GM19351 (cell line): ENCODE results near the gene RGSL1.

ENCODE experiments used
- ATAC-seq: cut with Tn5 transposase; IDR thresholded peaks from one replicate; pipeline ENCODE4 v1.9.1; 2021; ENCODE audit warnings: mild to moderate bottlenecking, moderate library complexity; ENCODE audit not compliant: unreplicated experiment

RGSL1 gene

DNA sequence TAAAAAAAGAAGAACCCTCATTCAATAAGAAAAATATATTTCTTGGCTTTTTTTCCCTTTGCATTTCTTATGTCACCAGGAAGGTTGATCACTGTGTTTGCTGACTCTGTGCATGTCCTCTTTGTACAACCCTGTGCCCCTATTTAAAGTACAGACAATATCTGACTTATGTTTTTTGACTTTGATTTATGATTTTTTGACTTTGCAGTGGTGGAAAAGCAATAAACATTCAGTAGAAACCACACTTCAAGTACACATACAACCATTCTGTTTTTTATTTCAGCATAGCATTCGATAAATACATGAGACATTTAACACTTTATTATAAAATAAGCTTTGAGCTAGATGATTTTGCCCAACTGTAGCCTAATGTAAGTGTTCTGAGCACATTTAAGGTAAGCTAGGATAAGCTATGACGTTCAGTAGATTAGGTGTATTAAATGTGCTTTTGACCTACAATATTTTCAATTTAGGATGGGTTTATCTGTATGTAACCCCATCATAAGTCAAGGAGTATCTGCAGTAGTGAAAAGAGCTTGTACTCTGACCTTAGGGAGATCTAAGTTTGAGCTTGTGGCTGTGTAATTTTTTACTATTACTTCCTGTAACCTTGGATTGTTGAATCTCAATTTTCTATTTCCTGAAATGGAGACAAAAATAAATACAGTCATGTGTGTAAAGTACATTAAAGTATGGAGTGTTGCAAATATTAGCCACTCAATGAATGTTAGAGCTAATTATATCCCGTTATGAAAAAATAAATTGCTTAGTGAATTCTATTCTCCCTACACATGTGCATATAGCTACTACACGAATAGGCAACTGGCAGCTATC lies 137.9 kb downstream of the RGSL1 start:
- ATAC-seq, result no peak

DNA sequence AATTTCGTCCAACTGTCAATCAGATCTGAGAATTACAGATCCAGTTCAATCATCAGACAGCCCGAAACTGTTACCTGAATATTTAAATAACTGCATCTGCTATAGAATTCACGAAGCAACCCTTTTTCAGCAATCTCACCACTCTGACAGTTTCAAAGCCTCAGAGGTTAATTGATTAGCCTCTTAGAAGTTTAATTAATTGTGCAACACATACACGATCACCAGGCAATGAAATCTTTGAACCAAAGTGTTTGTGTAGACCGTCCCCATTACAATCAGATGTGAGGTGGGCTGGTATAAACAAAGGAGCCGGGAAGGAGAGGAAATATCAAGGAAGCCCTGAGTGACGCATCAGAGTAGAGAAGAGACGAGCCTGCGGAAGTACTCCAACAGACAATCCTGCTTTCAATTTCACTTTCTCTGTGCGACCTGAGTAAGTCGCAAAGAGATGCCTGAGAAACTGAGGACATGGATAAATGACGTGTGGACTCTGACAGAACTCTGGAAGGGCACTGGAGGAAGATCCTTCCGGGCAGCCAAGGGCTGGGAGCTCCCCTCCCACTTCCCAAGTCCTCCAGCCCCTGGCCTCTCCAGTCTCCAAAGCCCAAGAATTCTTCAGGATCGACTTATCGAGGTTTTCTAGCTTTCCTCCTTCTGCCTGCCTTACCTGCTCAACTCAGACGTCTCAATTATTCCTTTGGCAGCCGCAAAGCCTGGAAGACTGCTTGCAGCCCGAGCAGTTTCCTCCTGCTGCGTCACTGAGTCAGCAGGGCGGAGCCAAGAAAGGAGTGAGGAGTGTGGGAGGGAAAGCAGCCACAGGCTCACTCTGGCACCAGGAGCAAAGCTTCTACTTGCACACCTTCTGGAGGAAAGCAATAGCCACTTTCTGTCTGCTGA lies 138.8 kb downstream of the RGSL1 start, which contains the start of gene RNASEL:
RNASEL (minus strand) TSS at position 757 of the 897 bp plus-strand sequence. CDS start 2,450 bp downstream, outside the sequence.
- ATAC-seq, result peak; percentile 85

DNA sequence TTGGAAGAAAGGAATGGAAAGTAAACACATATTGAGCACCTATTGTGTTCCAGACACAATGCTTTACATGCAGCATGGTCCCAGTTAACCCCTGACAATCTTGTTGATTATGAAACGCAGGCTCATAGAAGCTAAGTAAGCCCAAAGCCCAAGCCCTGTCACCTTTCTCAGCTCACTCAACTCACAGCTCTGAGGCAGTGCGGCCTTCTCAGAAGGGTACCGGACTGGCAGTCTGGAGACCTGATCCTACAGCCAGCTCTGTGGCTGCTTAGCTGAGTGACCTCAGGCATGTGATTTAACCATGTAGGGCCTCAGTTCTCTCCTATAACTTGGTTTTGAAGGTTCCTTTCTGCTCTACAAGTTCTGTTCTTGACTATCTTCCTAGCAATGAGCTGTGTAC lies 139.6 kb downstream of the RGSL1 start:
- ATAC-seq, result no peak

DNA sequence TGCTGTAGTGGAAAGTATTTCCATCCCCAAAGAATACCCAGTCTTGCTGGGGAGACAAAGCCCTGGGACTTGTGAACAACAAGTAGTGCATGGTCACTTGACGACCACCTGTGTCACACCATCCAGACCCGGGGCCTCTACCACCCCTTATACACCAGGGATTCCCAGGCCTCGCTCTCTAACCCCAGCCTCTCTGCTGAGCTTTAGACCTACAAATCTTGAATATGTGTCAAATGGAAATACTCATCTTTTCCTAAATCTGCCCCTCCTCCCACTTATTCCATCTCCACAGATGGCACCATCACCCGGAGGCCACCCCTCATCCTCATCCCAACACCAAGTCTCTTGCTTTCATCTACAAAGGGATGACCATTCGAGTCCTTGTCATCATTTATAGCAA lies 140.0 kb downstream of the RGSL1 start:
- ATAC-seq, result no peak

DNA sequence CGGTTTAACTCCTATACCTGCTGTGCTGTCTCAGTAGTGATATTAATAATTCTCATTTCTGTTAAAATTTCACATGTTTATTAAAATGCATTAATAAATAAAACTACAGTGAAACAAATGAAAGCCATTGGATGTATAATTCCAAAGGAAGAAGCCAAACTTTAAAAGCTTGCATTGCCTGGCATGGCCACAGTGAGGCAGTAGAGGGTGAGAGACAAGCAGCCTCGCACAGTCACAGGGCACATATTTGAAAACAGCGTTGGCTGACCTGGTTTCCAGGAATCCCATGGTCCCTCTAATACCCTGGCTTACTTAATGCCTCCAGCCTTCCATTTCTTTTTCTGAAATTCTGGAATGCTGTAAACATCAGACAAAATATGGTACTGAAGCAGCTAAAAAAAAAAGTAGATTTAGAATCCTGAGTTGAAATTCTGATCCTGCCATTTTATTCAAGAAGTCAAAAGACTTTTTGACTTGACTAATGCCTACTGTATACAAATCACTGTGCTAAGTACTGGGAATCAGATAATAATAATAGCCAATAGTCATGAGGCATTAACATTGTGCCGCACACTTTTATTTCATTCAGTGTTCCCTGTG lies 145.8 kb downstream of the RGSL1 start:
- no peak for ATAC-seq

DNA sequence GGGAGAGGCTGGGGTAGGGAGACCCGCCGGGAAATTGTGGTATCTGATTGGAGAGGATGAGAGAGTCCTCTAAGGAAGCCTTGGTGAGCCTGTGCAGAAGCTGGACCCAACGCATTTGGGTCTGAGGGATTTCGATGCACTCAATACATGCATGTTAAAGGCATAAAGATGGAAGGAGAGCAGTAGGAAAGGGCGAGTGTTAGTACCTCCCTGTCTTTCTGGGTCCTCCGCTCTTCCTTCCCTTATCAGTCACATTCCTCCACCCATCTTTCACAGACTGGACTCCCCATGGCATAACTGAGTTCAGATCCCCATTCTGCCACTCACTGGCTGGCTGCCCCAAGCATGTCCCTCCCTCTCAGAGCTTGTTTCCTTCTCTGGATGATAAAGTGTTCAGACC lies 147.0 kb downstream of the RGSL1 start:
- ATAC-seq, result no peak

DNA sequence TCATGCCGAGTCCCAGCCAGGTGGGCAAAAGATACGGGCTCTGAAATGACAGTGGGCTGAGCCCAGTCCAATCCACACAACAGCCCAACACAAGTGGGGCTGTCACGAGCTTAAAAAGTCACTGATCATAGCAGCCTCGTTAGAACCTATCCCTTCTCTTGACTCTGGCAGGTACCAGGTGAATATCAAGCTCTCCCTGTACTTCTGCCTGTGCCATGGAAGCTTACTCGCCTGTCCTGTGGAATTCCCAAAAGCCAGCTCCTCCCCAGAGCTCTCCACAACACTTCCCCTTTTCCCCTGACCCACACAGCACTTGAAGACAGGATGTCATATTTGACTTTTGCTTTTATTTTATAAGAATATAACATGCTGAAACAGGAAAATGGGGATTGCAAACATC lies 148.3 kb downstream of the RGSL1 start:
- ATAC-seq, result no peak

DNA sequence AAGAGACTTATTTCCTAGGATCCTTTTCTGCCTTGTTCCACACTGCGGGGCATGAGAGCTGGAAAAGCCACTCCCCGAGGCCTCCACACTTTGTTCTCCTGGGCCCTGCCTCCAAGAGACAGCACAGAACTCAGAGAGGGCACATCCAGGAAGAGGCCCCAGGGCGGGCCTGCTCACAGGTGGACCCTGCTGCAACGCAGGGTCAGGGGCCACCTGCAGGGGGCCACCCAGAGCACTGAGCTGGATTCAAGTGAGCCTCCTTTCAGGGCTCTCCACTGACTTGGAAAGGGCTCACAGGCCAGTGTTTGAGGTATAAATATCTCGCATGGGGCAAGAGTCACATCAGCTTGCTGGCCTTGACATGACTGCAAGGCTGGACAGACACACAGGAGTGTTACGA lies 149.4 kb downstream of the RGSL1 start:
- no peak for ATAC-seq

DNA sequence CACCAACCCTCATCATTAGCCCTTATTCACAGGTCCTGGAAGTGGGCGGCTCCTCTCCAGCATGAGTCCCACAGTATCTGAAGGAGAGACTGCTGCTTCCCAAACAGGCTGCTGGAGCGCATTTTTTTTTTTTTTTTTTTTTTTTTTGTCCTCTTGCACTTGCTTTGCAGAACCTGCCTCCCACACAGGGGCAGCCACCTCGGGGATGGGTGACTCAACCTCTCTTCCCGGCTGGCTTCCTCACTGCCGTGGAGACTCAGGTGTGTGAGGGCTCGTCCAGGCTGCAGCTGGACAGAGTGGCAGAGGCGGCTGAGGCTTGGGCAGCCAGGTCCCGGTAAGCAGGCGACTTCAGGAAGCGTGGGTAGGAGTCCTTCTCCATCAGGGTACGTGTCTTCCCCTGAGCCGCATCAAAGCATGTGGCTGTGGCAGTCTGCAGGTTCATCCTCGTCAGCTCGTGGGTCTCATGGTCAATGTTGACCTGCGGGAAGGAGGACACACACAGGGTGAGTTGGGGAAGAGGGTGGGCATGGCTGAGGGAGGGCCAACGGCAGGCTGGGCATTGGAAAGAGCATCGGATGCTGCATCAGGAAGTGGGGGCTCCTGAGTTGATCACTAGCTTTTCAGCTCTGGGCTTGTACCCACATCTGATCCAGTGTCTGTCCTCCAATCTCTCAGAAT lies 150.2 kb downstream of the RGSL1 start:
- no peak for ATAC-seq

DNA sequence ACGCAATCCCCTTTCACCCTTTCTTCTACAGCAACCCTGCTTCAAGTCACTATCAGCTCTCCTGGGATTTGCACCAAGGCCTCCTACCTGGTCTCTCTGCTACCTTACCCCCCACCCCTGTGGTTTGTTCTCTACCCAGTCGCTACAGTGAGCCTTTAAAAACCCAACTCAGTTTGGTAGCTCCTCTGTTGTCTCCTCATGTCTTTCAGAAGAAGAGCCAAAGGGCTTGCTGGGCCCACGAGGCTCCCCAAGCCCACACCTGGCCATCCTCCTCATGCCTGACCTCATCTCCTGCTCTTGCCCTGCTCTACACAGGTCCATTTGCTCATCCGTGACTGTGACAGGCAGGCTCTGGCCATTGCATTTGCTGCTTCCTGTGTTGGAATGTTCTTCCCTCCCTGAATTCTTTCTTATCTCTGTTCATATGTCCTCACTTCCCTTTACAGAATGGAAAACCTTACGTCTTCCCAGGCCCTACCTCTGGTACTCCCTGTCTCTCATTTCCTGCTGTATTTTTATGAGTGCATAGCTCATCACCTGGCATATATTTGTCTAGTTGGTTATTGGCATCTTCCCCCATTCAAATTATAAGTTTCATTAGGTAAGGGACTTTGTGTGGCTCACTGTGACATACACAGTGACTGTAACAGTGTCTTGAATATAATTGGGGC lies 150.9 kb downstream of the RGSL1 start:
- ATAC-seq, result no peak

DNA sequence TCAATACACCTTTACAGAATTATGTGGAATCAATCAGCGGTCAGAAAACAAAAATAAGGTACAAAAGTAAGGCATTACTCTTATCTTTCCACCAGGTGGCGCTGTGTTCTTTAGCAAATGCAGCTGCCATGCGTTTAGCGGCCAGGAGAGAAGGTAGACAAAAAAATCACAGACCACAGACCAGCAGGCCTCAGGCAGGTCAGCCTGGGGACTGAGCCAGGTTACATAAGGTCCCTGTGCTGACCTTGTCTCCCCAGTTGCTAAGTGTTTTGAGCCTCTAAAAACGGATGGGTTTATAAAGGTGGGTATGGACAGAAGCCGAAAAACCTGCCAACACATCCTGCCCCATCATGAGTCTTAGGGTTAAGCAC lies 151.5 kb downstream of the RGSL1 start:
- no peak for ATAC-seq

DNA sequence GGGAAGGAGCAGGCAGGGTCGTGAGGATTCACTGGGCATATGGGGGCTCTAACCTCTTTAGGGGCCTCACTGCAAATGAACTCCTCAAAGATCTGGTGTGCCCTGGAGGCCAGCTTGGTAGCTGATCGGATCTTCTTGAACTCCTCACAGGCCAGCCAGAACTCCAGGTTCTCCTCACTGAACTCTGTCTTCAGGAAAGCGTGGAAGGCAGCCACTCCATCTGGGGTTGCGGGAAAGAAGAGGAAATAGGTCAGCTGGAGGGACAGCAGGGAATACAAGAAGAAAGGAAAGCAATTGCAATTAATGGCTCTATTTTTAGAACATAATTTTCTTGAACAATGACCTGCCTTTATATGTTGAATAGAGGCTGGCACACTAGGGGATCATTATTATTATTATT lies 152.0 kb downstream of the RGSL1 start:
- no peak for ATAC-seq

DNA sequence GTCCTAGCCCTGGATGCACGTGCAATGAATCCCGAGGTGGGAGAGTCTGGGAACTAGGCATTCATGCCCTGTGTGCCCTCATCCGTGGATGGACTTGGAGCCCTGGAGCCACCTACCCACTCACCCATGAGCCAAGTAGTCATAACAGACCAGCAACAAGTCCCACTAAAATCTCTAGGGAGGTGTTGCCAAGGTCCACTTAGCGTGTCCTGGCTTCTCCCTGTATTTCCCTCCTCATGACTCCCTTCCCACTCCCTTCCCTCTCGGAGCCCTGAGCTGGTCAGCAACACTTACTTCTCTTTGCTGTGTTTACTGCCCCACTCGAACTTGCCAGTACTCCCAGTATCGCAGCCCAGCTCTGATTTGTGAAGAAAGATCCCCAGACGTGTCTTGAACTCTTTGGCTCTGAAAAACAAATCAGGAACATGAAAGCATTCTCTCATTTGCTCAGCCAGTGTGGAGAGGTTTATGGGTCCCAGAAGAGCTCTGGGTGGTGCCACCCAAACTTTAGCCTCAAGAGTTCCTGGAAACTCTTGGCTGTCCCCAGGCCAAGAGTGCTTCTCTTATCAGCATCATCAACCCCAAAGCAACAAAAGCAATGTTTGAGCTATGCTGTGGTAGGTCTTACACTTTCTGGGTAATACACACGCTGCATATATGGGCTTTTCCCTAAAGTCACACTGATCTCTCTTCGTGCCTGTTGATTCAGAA lies 153.1 kb downstream of the RGSL1 start:
- ATAC-seq, result no peak

DNA sequence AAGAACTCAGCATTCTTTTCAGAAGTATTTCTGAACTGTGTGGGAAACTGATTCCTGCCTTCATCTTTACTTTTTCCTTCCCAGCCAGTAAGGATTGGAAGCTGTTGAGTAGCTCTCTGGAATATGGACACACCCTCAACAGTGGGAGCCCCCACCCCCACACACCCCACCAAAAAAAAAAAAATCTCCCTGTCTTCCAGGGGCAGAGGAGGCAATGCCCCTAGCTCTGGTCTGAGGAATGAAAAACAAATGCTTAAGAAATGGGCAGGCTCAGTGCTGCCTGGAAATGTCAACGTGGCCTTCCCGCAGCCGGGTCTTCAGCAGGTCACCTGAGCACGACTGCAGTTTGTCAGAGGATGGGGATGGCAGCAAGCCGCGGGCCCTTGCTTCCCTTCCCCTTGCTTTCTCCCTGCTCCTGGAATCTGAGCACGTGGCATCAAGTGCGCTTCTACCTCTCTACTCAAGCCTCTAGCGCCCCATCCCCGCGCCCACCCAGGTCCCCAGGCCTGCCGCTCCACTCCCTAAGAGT lies 153.8 kb downstream of the RGSL1 start:
- peak; percentile 18 for ATAC-seq

DNA sequence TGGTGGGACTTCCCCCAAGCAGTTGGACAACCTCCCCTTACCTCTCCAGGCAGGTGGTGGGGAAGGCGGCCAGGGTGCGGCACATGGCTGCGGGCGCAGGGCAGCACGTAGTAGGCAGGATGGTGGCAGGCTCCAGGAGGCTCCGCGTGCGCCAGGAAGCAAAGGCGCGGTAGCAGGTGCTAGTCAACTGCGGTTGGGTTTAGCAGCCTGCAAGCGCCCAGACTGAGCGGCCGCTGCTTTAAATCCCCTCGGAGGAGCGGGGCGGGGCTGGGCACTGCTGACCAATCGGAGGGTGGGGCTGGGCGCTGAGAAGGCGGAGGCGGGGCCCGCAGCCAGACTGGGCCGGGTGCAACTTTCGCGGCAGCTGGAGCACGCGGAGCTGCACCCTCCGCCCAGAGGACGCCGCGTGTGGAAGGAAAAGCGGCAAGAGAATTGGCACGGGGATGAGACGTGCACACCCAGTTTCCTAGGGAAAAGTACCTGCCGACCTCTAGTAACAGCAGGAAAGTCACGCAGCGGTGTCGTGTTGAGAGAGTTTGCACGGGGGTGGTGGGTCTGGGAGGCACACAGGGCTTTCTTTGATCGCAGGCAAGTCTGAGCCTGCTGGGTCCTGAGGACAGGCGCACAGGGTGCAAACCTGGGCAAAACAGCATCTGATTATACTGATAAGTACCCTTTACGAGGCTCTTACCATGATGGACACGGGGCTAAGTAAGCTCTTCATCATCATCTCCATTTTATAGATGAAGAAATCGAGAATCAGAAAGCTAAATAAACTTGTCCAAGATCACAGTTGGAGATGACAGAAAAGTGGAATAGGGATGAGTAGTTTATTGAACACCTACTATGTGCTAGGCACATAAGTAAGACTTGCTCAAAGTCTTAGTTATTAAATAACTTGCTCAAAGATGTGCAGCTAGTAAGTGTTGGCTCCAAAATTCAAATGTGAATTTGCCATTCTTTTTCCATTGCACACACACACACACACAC lies 154.5 kb downstream of the RGSL1 start, which contains the start of gene RGS16:
RGS16 (minus strand) TSS at position 215 of the 990 bp plus-strand sequence; CDS start at position 85, 130 bp downstream.
- peak; percentile 90 for ATAC-seq

DNA sequence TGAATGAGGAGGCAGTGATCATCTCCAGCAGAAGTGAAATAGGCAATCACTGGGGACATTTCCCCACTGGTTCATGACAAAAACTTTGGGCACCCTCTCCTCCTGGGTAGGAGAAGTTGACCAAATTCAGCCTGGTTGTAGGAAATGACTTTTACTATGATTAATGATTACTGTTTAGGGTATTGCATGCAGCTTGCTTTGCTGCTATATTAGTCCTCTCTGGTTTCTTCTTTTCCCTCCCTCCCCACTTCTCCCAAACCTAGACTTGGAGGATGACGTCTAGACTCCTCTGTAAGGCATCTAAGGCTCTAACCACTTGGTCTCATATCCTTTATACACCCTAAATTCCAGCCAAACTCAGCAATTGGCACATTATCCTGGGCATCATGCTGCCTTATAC lies 157.6 kb downstream of the RGSL1 start:
- no peak for ATAC-seq

DNA sequence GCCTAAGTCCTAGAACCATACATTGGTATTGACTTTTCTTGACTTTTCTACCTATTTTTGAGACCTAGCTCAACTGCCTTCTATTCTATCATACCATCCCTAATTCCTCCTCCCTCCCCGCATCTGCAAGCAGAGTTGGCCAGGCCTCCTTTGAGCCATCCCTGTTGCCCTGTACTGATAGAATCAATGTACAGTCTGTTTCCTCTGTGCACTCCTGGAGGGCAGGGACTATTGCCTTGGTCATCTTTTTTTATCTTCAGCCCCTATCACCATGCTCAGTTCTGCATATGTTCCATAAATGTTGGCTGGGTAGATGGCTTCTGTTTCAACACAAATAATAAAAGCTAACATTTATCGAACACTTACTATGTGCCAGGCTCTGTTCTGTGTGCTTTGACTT lies 158.3 kb downstream of the RGSL1 start:
- ATAC-seq, result no peak
